Glutamatergic neuron (in vitro differentiated cells): ENCODE results near the gene PRLHR. TPM values are rescaled to one million over a fixed set of nuclear protein-coding genes. Genes with fewer than 3 reads are reported as not detected.

Experiments
- DNase-seq: peaks from one replicate; pipeline ENCODE4 v3.0.0; 2022
- H3K27ac Mint-ChIP-seq: one replicate; pipeline ENCODE4 v1.8.0; 2020; ENCODE audit warnings: mild to moderate bottlenecking, mixed read lengths, inconsistent platforms; ENCODE audit not compliant: unreplicated experiment
- H3K27me3 Mint-ChIP-seq: one replicate; pipeline ENCODE4 v1.8.0; 2020; ENCODE audit warnings: mild to moderate bottlenecking, moderate library complexity, mixed read lengths, inconsistent platforms; ENCODE audit not compliant: unreplicated experiment
- H3K36me3 Mint-ChIP-seq: one replicate; pipeline ENCODE4 v1.8.0; 2020; ENCODE audit warnings: mild to moderate bottlenecking, mixed read lengths, inconsistent platforms; ENCODE audit not compliant: unreplicated experiment
- H3K4me1 Mint-ChIP-seq: one replicate; pipeline ENCODE4 v1.8.0; 2020; ENCODE audit warnings: mild to moderate bottlenecking, low read depth, mixed read lengths, inconsistent platforms; ENCODE audit not compliant: unreplicated experiment
- H3K4me3 Mint-ChIP-seq: one replicate; pipeline ENCODE4 v1.8.0; 2020; ENCODE audit warnings: mild to moderate bottlenecking, mixed read lengths, inconsistent platforms; ENCODE audit not compliant: unreplicated experiment
- H3K9me3 Mint-ChIP-seq: one replicate; pipeline ENCODE4 v1.8.0; 2020; ENCODE audit warnings: mild to moderate bottlenecking, moderate library complexity, mixed read lengths, inconsistent platforms; ENCODE audit not compliant: unreplicated experiment
- CTCF ChIP-seq: fragments of 200-600 bp; sonication (generic); IDR thresholded peaks from one replicate; pipeline ENCODE4 v1.5.0; 2021; ENCODE audit not compliant: partially characterized antibody, unreplicated experiment
- total RNA-seq: library from RNA; stranded (reverse); fragmentation: NEBNext Ultra II Directional; extraction: Animal tissue kit (Norgen Biotek cat#: 25700); gene quantifications from one replicate; pipeline ENCODE4 v1.2.1, GENCODE V29; 2021; ENCODE audit not compliant: unreplicated experiment

Gene PRLHR
- total RNA-seq, 1 donor from 2014 or later = 0.22 TPM

DNA sequence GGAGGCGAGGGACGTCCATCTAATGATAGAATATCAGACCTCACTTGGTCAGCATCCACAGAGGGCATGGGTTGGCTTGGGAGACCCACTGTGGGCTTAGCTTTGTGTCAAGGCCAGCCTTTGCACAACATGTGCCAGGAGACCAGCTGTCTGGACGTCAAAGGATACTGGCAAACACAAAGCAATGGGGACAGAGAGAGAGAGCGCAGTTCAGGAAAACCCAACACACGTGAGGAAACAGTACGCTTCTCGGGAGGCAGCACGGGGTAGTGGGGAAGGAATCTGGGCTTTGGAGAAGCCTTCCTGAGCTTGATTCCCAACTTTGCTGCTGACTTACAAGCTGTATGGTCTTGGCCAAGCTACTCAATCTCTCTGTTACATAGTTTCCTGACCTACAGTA lies 14.7 kb downstream of the PRLHR start:
- no peak overlapping the region for H3K27ac Mint-ChIP-seq
- H3K4me3 Mint-ChIP-seq = no peak overlapping the region
- no peak for DNase-seq
- no peak for TF ChIP-seq CTCF
- H3K4me1 Mint-ChIP-seq = no peaks in the 10 kb centered on the region
- H3K36me3 Mint-ChIP-seq = no peaks in the 10 kb centered on the region
- H3K9me3 Mint-ChIP-seq = no peaks in the 10 kb centered on the region
- H3K27me3 Mint-ChIP-seq = no peaks in the 10 kb centered on the region

DNA sequence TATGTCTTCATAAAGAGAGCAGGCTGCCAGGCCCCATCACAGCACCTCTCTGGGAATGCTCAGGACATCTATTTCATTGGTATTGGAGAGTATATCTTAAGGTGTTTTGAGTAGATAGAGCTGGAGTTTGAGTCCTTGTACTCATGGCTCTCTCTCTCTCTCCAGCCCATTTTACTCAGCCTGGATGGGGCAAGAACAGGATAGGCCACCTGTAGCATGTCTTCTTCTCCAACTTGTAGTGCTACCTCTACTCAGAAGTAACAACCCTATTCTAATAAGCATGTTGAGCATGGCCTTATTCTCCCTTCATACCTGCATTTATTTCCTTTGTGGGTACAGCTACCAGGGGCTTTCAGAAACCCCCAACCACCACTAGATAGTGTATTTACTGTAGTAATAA lies 21.9 kb downstream of the PRLHR start:
- DNase-seq = no peak
- Mint-ChIP-seq H3K27ac (no peak overlapping the region), H3K4me1 (no peaks in the 10 kb centered on the region), H3K4me3 (no peak overlapping the region), H3K27me3 (peaks cover 2% of the 10 kb centered on the region), H3K9me3 (no peaks in the 10 kb centered on the region), H3K36me3 (no peaks in the 10 kb centered on the region)
- TF ChIP-seq CTCF = no peak

GRCh38 chr10:118572256-118573041 lies 23.0 kb downstream of the PRLHR start:
- Mint-ChIP-seq H3K27me3 (peaks cover 2% of the 10 kb centered on the region), H3K27ac (no peak overlapping the region), H3K4me3 (no peak overlapping the region), H3K9me3 (peaks cover 2% of the 10 kb centered on the region), H3K4me1 (no peaks in the 10 kb centered on the region), H3K36me3 (no peaks in the 10 kb centered on the region)
- no peak for DNase-seq
- no peak for TF ChIP-seq CTCF

DNA sequence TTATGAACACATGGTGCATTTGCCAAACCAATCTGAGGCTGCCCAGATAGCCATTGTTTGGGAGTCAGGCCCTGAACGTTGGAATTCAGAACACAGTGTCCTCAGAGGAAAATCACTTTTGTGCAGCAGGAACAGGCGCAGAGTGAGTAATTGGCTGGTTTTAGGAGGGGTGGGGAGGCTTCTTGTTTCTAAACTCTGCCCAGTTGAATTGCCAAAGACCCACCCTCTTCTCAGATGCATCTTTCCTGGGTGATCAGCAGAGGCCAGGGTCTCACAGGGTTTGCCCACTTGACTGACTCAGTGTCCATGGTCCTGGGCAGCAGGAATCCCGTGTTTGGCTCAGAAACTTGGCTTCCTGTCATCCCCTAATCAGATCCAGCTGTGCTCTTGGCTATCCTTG lies 24.3 kb downstream of the PRLHR start:
- H3K4me3 Mint-ChIP-seq = no peak overlapping the region
- H3K9me3 Mint-ChIP-seq = peaks cover 2% of the 10 kb centered on the region
- peaks cover 7% of the 10 kb centered on the region for H3K4me1 Mint-ChIP-seq
- H3K27ac Mint-ChIP-seq = no peak overlapping the region
- no peaks in the 10 kb centered on the region for H3K36me3 Mint-ChIP-seq
- peaks cover 2% of the 10 kb centered on the region for H3K27me3 Mint-ChIP-seq
- TF ChIP-seq CTCF = no peak
- no peak for DNase-seq

- no peak for DNase-seq
- H3K4me3 Mint-ChIP-seq = no peak overlapping the region
- H3K27ac Mint-ChIP-seq = no peak overlapping the region
- peaks cover 3% of the 10 kb centered on the region for H3K9me3 Mint-ChIP-seq
- no peak for TF ChIP-seq CTCF
- H3K27me3 Mint-ChIP-seq = peaks cover 2% of the 10 kb centered on the region
- H3K4me1 Mint-ChIP-seq = peaks cover 8% of the 10 kb centered on the region
- H3K36me3 Mint-ChIP-seq = no peaks in the 10 kb centered on the region
These were observed 24.9 kb downstream of the PRLHR start for GRCh38 chr10:118570591-118570990.
